Neural cell (in vitro differentiated cells): ENCODE data around the gene ENO3. TPM values are rescaled to one million over a fixed set of nuclear protein-coding genes. Genes with fewer than 3 reads are reported as not detected.

Experiments used
- H2AFZ ChIP-seq: fragments of 200-600, 300-800 bp; sonication (generic), shearing (Covaris generic); 2 replicates; pipeline ENCODE4 v1.6.0; 2014; ENCODE audit warnings: low read depth, mild to moderate bottlenecking, antibody characterized with exemption, low read length, moderate library complexity
- H3F3A ChIP-seq: fragments of 200-600 bp; shearing (Covaris generic); 2 replicates; pipeline ENCODE4 v1.6.1; 2016; ENCODE audit warnings: mild to moderate bottlenecking, moderate library complexity, mixed read lengths, antibody characterized with exemption, low read length; ENCODE audit not compliant: insufficient read depth, poor library complexity, severe bottlenecking
- H3K27ac ChIP-seq: fragments of 200-600, 300-800 bp; sonication (generic), shearing (Covaris generic); 2 replicates; pipeline ENCODE4 v1.5.1; 2014; ENCODE audit warnings: mild to moderate bottlenecking, low read length, moderate library complexity
- H3K27me3 ChIP-seq: fragments of 300-800, 200-600 bp; sonication (generic), shearing (Covaris generic); 2 replicates; pipeline ENCODE4 v1.6.0; 2014; ENCODE audit warnings: mild to moderate bottlenecking, low read depth, low read length, moderate library complexity; ENCODE audit not compliant: insufficient read depth
- H3K36me3 ChIP-seq: fragments of 300-800, 200-600 bp; sonication (generic), shearing (Covaris generic); 2 replicates; pipeline ENCODE4 v1.5.1; 2014; ENCODE audit warnings: mild to moderate bottlenecking, antibody characterized with exemption, low read length, moderate library complexity; ENCODE audit not compliant: insufficient read depth
- H3K4me2 ChIP-seq: fragments of 300-800, 200-600 bp; sonication (generic), shearing (Covaris generic); 2 replicates; pipeline ENCODE4 v1.6.0; 2014; ENCODE audit warnings: mild to moderate bottlenecking, low read length
- H3K4me3 ChIP-seq: fragments of 300-800, 200-600 bp; sonication (generic), shearing (Covaris generic); 2 replicates; pipeline ENCODE4 v1.5.1; 2014; ENCODE audit warnings: mild to moderate bottlenecking, low read length, moderate library complexity
- H3K79me2 ChIP-seq: fragments of 200-600 bp; shearing (Covaris generic); replicated peaks from 2 replicates; pipeline ENCODE4 v1.6.0; 2014; ENCODE audit warnings: mild to moderate bottlenecking, low read length, moderate library complexity; ENCODE audit not compliant: insufficient read depth
- H3K9ac ChIP-seq: fragments of 300-800, 200-600 bp; sonication (generic), shearing (Covaris generic); 2 replicates; pipeline ENCODE4 v1.6.1; 2016; ENCODE audit warnings: mild to moderate bottlenecking, low read length, mixed read lengths
- H3K9me2 ChIP-seq: fragments of 200-600 bp; shearing (Covaris generic); 2 replicates; pipeline ENCODE4 v1.6.1; 2016; ENCODE audit warnings: mild to moderate bottlenecking, low read length, mixed read lengths; ENCODE audit not compliant: insufficient read depth
- H3K9me3 ChIP-seq: fragments of 200-600, 300-800 bp; sonication (generic), shearing (Covaris generic); 2 replicates; pipeline ENCODE4 v1.6.1; 2016; ENCODE audit warnings: mild to moderate bottlenecking, mixed run types, low read length, moderate library complexity, mixed read lengths
- H4K20me1 ChIP-seq: fragments of 200-600 bp; shearing (Covaris generic); 2 replicates; pipeline ENCODE4 v1.6.1; 2016; ENCODE audit warnings: mild to moderate bottlenecking, mixed run types; ENCODE audit not compliant: insufficient read depth
- EP300 ChIP-seq: fragments of 450-650 bp; conservative IDR thresholded peaks from 2 replicates; pipeline ENCODE4 v1.6.1; 2014; ENCODE audit warnings: antibody characterized with exemption, mild to moderate bottlenecking, moderate library complexity; ENCODE audit not compliant: poor library complexity, severe bottlenecking
- EZH2 ChIP-seq: fragments of 200-600, 300-800 bp; shearing (Covaris generic), sonication (generic); IDR thresholded peaks from 2 replicates; pipeline ENCODE4 v1.6.1; 2014; ENCODE audit warnings: antibody characterized with exemption, low read length, borderline replicate concordance, mild to moderate bottlenecking; ENCODE audit not compliant: insufficient read depth, poor library complexity, severe bottlenecking
- MXI1 ChIP-seq: fragments of 450-650 bp; conservative IDR thresholded peaks from 2 replicates; pipeline ENCODE4 v1.6.1; 2014; ENCODE audit warnings: antibody characterized with exemption, mild to moderate bottlenecking; ENCODE audit not compliant: poor library complexity, severe bottlenecking
- POLR2AphosphoS5 ChIP-seq: IDR thresholded peaks from 2 replicates; pipeline ENCODE4 v1.6.1; 2012
- RAD21 ChIP-seq: fragments of 450-650 bp; conservative IDR thresholded peaks from 2 replicates; pipeline ENCODE4 v1.6.1; 2014; ENCODE audit warnings: antibody characterized with exemption, mild to moderate bottlenecking, moderate library complexity
- SMC3 ChIP-seq: fragments of 450-650 bp; conservative IDR thresholded peaks from 2 replicates; pipeline ENCODE4 v1.6.1; 2014; ENCODE audit warnings: antibody characterized with exemption, mild to moderate bottlenecking, moderate library complexity; ENCODE audit not compliant: poor library complexity
- TAF1 ChIP-seq: IDR thresholded peaks from 2 replicates; pipeline ENCODE4 v1.6.1; 2012; ENCODE audit warnings: low read depth
- polyA plus RNA-seq: library from polyadenylated mRNA; depleted of rRNA; stranded (reverse); fragments of >200 nt; gene quantifications from 2 replicates; pipeline ENCODE4 v1.2.3, GENCODE V29; 2014
- TF ChIP-seq, protein P1 (sequence below): IDR thresholded peaks from 2 replicates; pipeline ENCODE4 v1.6.1; 2012; ENCODE audit warnings: borderline replicate concordance
- TF ChIP-seq, protein P2 (sequence below): fragments of 450-650 bp; IDR thresholded peaks from 2 replicates; pipeline ENCODE4 v1.5.1; 2014; ENCODE audit warnings: antibody characterized with exemption, mild to moderate bottlenecking, moderate library complexity; ENCODE audit not compliant: poor library complexity, severe bottlenecking

The ENO3 gene
- polyA plus RNA-seq, 1 donor from 2014 or later, result 2.3 TPM

DNA sequence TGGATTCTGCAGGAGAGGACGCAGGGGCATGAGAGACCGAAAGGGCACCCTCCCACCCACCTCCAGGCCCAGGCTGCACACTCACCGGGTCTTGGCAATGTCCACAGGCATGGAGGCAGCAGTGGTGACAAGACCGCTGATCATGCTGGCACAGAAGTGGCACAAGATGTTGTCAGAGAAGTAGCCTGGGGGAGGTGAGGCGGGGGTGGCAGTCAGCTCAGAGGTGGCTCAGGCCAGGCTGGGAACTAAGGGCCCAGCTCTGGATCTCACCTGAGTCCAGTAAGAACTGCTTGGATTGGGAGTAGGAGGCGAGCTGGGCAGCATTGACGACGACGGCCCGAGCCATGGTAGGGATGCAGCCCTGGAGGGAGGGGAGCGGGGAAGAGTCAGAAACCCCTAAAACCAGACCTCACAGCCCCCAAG lies 12.8 kb upstream of the ENO3 start:
- no peaks in the 10 kb centered on the region for H3K27me3 ChIP-seq
- H3K27ac ChIP-seq, result no peak overlapping the region
- H4K20me1 ChIP-seq, result no peaks in the 10 kb centered on the region
- no peaks in the 10 kb centered on the region for H3F3A ChIP-seq
- no peaks in the 10 kb centered on the region for H3K9me3 ChIP-seq
- H2AFZ ChIP-seq, result no peak overlapping the region
- no peaks in the 10 kb centered on the region for H3K36me3 ChIP-seq
- TF ChIP-seq, protein P1, sequence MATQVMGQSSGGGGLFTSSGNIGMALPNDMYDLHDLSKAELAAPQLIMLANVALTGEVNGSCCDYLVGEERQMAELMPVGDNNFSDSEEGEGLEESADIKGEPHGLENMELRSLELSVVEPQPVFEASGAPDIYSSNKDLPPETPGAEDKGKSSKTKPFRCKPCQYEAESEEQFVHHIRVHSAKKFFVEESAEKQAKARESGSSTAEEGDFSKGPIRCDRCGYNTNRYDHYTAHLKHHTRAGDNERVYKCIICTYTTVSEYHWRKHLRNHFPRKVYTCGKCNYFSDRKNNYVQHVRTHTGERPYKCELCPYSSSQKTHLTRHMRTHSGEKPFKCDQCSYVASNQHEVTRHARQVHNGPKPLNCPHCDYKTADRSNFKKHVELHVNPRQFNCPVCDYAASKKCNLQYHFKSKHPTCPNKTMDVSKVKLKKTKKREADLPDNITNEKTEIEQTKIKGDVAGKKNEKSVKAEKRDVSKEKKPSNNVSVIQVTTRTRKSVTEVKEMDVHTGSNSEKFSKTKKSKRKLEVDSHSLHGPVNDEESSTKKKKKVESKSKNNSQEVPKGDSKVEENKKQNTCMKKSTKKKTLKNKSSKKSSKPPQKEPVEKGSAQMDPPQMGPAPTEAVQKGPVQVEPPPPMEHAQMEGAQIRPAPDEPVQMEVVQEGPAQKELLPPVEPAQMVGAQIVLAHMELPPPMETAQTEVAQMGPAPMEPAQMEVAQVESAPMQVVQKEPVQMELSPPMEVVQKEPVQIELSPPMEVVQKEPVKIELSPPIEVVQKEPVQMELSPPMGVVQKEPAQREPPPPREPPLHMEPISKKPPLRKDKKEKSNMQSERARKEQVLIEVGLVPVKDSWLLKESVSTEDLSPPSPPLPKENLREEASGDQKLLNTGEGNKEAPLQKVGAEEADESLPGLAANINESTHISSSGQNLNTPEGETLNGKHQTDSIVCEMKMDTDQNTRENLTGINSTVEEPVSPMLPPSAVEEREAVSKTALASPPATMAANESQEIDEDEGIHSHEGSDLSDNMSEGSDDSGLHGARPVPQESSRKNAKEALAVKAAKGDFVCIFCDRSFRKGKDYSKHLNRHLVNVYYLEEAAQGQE, result no peak
- TF ChIP-seq EZH2 (no peak), RAD21 (no peak), MXI1 (no peak), SMC3 (no peak), POLR2AphosphoS5 (no peak), EP300 (no peak), TAF1 (no peak)
- TF ChIP-seq, protein P2, sequence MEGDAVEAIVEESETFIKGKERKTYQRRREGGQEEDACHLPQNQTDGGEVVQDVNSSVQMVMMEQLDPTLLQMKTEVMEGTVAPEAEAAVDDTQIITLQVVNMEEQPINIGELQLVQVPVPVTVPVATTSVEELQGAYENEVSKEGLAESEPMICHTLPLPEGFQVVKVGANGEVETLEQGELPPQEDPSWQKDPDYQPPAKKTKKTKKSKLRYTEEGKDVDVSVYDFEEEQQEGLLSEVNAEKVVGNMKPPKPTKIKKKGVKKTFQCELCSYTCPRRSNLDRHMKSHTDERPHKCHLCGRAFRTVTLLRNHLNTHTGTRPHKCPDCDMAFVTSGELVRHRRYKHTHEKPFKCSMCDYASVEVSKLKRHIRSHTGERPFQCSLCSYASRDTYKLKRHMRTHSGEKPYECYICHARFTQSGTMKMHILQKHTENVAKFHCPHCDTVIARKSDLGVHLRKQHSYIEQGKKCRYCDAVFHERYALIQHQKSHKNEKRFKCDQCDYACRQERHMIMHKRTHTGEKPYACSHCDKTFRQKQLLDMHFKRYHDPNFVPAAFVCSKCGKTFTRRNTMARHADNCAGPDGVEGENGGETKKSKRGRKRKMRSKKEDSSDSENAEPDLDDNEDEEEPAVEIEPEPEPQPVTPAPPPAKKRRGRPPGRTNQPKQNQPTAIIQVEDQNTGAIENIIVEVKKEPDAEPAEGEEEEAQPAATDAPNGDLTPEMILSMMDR, result no peak
- no peak overlapping the region for H3K4me2 ChIP-seq
- H3K9me2 ChIP-seq, result no peaks in the 10 kb centered on the region
- H3K9ac ChIP-seq, result peak overlapping the region; percentile 92
- peaks cover 20% of the 10 kb centered on the region for H3K79me2 ChIP-seq
- H3K4me3 ChIP-seq, result peak overlapping the region; percentile 83

DNA sequence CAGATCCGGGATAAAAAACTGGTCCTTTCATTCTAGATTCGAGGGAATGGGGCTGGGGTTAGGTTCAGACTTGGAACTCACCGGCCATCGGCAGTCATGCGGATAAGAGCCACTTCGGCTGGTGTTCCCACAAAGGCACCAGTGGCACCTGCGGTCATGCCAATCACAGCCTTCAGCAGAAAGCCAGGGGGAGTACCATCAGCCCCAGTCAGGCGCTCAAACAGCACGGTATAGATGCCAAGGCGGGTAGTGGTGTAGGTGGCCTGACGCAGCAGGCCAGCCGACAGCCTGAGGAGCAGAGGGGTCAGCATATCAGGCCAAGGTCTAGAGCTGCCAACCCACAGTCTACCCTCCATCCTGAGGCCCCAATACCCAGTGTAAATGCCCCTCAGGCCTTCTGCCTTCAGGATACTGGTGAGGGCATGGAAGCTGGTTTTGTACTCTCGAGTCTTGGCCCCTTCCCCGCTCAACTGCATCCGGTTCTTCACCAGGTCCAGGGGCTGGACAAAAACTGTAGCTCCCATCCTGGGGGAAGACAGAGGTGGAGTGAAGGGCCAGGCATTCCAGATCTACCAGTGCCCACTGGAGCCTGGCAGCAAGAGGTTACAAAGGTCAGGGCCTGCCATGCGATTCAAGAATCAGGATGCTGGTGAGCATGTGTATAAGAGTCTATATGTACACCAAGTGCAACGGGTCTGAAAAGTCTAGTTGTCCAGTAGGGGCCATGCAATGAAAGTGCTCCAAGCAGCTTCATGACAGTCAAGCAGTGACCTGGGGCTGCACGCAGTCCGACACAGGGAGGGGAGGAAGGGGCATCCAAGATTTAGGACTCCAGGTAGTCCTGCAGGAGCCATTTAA lies 12.0 kb upstream of the ENO3 start:
- Histone ChIP-seq H3K9me2 (no peaks in the 10 kb centered on the region), H4K20me1 (no peaks in the 10 kb centered on the region), H3K4me3 (peak overlapping the region; percentile 83), H2AFZ (no peak overlapping the region), H3K4me2 (peak overlapping the region; percentile 86), H3K79me2 (peaks cover 20% of the 10 kb centered on the region), H3K36me3 (no peaks in the 10 kb centered on the region), H3F3A (no peaks in the 10 kb centered on the region), H3K27ac (peak overlapping the region; percentile 97), H3K9ac (peak overlapping the region; percentile 92), H3K9me3 (no peaks in the 10 kb centered on the region), H3K27me3 (no peaks in the 10 kb centered on the region)
- no peak for TF ChIP-seq EZH2
- no peak for TF ChIP-seq RAD21
- no peak for TF ChIP-seq EP300
- no peak for TF ChIP-seq POLR2AphosphoS5
- no peak for TF ChIP-seq MXI1
- TF ChIP-seq SMC3, result no peak
- TF ChIP-seq TAF1, result no peak
- TF ChIP-seq, protein P1, result no peak
- TF ChIP-seq, protein P2, result no peak
